ENCODE measurements around the gene RFNG. TPM values are rescaled to one million over a fixed set of nuclear protein-coding genes. Genes with fewer than 3 reads are reported as not detected.

Gene RFNG
- total RNA-seq, 1 donor from 2014 or later = 72.3 TPM

DNA sequence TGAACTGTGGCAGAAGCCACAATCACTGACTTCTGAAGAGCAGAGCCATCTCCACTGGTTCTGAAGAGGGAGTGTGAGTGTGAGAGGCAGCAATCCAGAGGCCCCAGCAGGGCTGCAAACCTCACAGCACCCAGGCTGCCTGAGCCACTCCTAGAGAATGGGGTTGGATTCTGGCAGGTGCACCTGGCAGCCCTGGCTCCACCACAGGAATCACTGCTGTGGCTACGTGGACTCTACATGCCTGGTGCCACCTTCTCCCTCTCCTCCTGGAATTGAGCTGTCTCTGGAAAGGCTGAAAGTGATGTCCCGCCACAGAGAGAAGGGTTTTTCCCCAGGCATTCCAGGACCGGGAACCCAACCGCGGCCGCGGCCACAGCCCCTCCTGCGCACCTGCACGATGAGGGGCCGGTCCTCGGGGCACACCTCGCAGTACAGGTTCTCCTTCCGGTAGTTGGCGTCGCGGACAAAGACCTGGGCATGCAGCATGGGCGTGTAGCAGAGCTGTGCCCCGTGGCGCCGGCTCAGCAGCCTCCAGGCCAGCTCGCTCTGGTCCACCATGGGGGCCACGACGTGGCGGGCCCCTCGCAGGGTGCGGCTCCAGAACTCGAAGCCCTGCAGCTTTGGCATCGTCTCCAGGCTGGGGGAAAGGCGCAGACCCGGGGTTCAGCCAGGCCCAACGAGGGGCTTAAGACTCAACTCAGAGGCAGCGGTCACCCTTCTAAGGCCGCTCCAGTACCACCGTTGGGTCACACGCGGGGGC, 13.0 kb upstream of the RFNG start:
- Histone ChIP-seq H3K4me3 (ENCODE audit: low read depth, low read length) (peak overlapping the region; percentile 92), H3K36me3 (ENCODE audit: control insufficient read depth, insufficient read depth, low read length) (no peaks in the 10 kb centered on the region), H3K27me3 (ENCODE audit: control insufficient read depth, insufficient read depth, low read length) (no peaks in the 10 kb centered on the region)
- TF ChIP-seq CTCF (IDR thresholded peaks at IDR 0.05; ENCODE audit: insufficient read depth, low read length, poor library complexity, severe bottlenecking) = no peak
- no peak for DNase-seq (ENCODE audit: low read depth)

DNA sequence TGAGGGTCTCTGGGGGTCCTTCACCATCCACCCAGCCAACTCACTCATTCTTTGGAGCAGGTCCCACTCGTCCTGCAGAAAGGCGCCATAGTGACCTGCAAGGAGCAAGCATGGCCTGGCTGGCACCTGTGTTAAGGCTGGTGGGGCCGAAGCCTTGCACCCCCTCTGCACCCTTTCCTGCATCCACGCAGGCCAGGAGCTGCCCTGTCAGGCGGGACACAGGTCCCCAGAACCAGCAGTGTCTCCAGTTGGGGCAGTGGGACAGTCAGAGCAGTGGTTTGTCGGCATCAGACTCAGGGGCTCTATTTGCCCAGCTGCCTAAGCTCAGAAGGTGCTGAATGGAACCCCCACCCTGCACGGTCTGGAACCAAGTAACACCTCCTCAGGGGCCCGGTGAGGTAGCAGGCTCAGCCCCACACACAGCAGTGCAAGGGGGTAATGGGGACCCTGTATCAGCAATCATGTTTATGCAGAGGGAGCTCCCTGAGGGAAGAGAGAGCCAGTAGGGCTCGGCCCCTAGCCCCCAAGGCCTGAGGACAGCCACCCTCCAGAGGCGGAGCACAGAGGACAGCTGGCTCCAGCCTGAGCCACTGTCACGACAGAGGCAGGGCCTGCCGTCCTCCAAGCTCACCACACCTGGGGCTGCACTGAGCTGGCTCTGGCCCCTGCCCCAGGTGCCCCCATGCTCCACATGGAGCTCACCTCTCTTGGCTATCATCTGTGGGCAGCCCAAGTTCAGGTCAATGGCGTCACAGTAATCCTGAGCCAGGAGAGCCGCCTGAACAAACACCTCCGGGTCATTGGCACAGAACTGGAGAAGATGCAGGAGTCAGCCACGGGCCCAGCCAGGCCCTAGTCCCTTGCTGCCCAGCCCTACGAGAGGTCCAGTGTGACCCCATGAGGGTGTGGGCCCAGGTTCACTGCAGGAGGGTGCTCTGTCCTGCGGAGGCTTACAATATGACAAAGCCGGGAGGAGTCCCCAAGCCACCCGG, 12.1 kb upstream of the RFNG start:
- Histone ChIP-seq H3K4me3 (ENCODE audit: low read depth, low read length) (no peak overlapping the region), H3K36me3 (ENCODE audit: control insufficient read depth, insufficient read depth, low read length) (no peaks in the 10 kb centered on the region), H3K27me3 (ENCODE audit: control insufficient read depth, insufficient read depth, low read length) (no peaks in the 10 kb centered on the region)
- TF ChIP-seq CTCF (IDR thresholded peaks at IDR 0.05; ENCODE audit: insufficient read depth, low read length, poor library complexity, severe bottlenecking) = no peak
- DNase-seq (ENCODE audit: low read depth) = no peak

GRCh38 chr17:82062984-82063368, 11.4 kb upstream of the RFNG start:
- Histone ChIP-seq H3K36me3 (ENCODE audit: control insufficient read depth, insufficient read depth, low read length) (no peaks in the 10 kb centered on the region), H3K4me3 (ENCODE audit: low read depth, low read length) (no peak overlapping the region), H3K27me3 (ENCODE audit: control insufficient read depth, insufficient read depth, low read length) (no peaks in the 10 kb centered on the region)
- DNase-seq (ENCODE audit: low read depth) = no peak
- TF ChIP-seq CTCF (IDR thresholded peaks at IDR 0.05; ENCODE audit: insufficient read depth, low read length, poor library complexity, severe bottlenecking) = no peak

DNA sequence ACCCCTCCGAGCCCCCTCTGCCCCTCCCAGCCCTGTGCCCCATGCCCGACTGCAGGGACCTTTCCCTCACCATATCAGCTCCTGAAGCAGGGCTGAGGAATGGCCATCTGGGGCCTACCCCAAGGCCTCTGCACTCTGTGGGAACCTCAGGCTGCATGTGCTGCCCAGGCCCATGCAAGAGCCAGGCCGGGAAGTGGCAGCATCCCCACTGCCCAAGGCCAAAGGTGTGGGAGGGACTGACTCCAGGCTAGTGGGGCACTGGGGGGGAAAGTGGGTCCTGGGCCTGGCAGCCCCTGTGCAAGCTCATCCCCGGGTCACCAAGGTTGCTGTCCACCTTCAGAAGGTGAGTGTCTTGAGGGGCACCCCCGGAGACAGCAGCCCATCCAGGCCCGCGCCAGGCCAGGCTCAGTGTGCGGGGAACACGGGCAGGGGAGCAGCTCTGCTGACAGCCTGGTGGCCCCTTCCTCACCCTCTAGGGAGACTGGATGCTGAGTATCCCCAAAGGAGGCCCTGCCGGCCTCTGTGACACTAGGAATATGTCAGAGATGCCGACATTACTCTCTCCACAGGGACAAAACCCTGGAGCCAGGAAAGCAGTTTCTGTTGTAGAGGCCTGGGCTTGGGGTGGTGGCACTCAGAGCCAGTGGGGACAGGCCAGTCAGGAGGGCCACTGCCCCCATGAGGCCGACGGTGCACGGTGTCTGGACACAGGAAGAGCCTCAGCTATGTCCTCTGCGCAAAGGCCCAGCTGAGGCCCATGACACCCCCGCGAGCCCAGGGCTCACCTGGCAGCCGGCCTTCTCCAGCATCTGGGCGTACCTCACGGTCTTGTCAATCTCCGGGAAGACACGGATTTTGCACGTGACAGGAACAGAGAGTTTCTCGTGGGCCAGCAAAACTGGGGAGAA, 10.7 kb upstream of the RFNG start:
- H3K4me3 ChIP-seq (ENCODE audit: low read depth, low read length) = no peak overlapping the region
- no peak for TF ChIP-seq CTCF (IDR thresholded peaks at IDR 0.05; ENCODE audit: insufficient read depth, low read length, poor library complexity, severe bottlenecking)
- H3K36me3 ChIP-seq (ENCODE audit: control insufficient read depth, insufficient read depth, low read length) = no peaks in the 10 kb centered on the region
- DNase-seq (ENCODE audit: low read depth) = no peak
- H3K27me3 ChIP-seq (ENCODE audit: control insufficient read depth, insufficient read depth, low read length) = no peaks in the 10 kb centered on the region

GRCh38 chr17:82061047-82061925, 9.7 kb upstream of the RFNG start:
- H3K27me3 ChIP-seq (ENCODE audit: control insufficient read depth, insufficient read depth, low read length) = no peaks in the 10 kb centered on the region
- no peaks in the 10 kb centered on the region for H3K36me3 ChIP-seq (ENCODE audit: control insufficient read depth, insufficient read depth, low read length)
- no peak overlapping the region for H3K4me3 ChIP-seq (ENCODE audit: low read depth, low read length)
- no peak for TF ChIP-seq CTCF (IDR thresholded peaks at IDR 0.05; ENCODE audit: insufficient read depth, low read length, poor library complexity, severe bottlenecking)
- no peak for DNase-seq (ENCODE audit: low read depth)
